ENCODE data around the gene LIPI.
"Not testable (repeated sequence)": the region's sequence is repeated elsewhere in the genome, so short reads cannot be mapped to it uniquely, and the experiment has no call there.

The LIPI gene

GRCh38 chr21:14096172-14096571, 114.6 kb downstream of the LIPI start:
- no peak overlapping the region for H3K4me3 ChIP-seq (ENCODE audit: low read length)
- no peak for TF ChIP-seq ZNF274 (IDR thresholded peaks at IDR 0.05; ENCODE audit: low read depth, low read length)

DNA sequence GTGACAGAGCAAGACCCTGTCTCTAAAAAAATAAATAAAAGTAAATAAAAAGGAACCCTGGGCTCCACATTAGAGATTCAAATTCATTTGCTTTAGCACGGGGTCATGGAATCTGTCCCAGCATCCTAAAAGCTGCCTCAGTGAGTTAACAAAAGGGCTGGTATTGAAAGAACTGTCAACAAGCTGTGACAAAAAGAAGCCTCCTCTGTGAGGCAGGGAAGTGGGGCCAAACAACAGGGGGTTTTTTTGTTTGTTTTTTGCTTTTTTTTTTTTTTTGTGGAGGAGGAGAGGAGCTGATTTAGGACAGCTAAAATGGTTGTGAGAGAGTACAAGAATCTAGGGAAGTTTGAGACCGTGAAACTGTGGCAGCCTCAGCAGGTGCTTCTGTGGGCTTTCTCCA, 115.7 kb downstream of the LIPI start:
- TF ChIP-seq ZNF274 (IDR thresholded peaks at IDR 0.05; ENCODE audit: low read depth, low read length): no peak
- H3K4me3 ChIP-seq (ENCODE audit: low read length): no peak overlapping the region

GRCh38 chr21:14092834-14093560, 117.8 kb downstream of the LIPI start:
- TF ChIP-seq ZNF274 (IDR thresholded peaks at IDR 0.05; ENCODE audit: low read depth, low read length): no peak
- H3K4me3 ChIP-seq (ENCODE audit: low read length): no peak overlapping the region

- not testable (repeated sequence) for H3K4me3 ChIP-seq (ENCODE audit: low read length)
Measured at GRCh38 chr21:14090184-14090583, 120.6 kb downstream of the LIPI start.

GRCh38 chr21:14088391-14088790, 122.4 kb downstream of the LIPI start:
- no peak for TF ChIP-seq ZNF274 (IDR thresholded peaks at IDR 0.05; ENCODE audit: low read depth, low read length)
- no peak overlapping the region for H3K4me3 ChIP-seq (ENCODE audit: low read length)

- no peak overlapping the region for H3K4me3 ChIP-seq (ENCODE audit: low read length)
- TF ChIP-seq ZNF274 (IDR thresholded peaks at IDR 0.05; ENCODE audit: low read depth, low read length): no peak
Measured at GRCh38 chr21:14086553-14086952, 124.2 kb downstream of the LIPI start.

DNA sequence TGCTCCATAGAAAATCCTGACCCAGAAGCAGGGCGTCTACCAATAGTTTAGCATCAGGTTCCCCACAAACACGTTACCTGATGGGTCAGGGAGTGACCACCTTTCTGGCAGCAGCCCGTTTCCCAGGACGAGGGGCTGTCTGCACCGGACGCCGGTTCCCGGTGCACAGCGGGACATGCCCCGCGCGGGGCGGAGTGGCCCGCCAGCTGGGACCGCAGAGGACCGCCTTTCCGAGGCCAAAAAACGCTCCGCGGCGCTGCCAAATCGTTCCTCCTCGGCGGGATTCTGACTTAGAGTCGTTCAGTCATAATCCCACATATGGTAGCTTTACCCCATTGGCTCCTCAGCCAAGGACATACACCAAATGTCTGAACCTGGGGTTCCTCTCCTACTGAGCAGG, 126.1 kb downstream of the LIPI start:
- H3K4me3 ChIP-seq (ENCODE audit: low read length): no peak overlapping the region
- TF ChIP-seq ZNF274 (IDR thresholded peaks at IDR 0.05; ENCODE audit: low read depth, low read length): no peak

- H3K4me3 ChIP-seq (ENCODE audit: low read length): no peak overlapping the region
- TF ChIP-seq ZNF274 (IDR thresholded peaks at IDR 0.05; ENCODE audit: low read depth, low read length): no peak
Measured at GRCh38 chr21:14084068-14084501, 126.7 kb downstream of the LIPI start.

DNA sequence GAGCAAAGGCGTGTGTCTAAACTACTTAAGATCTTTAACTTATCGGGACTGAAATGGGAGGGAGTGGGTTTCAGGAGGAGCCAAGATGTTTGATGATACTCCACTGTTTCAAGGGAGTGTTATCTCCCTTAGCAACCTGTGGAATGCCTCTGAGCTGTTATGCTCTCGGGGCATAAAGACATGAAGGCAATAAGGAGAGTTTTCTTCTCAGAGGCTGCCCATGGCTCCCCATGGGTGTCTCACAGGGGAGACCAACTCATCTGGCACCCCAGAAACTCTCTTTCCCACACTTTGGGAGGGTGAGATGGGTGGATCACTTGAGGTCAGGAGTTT, 130.0 kb downstream of the LIPI start:
- no peak overlapping the region for H3K4me3 ChIP-seq (ENCODE audit: low read length)
- TF ChIP-seq ZNF274 (IDR thresholded peaks at IDR 0.05; ENCODE audit: low read depth, low read length): no peak

- TF ChIP-seq ZNF274 (IDR thresholded peaks at IDR 0.05; ENCODE audit: low read depth, low read length): no peak
- H3K4me3 ChIP-seq (ENCODE audit: low read length): no peak overlapping the region
Measured at GRCh38 chr21:14080040-14080763, 130.6 kb downstream of the LIPI start.

GRCh38 chr21:14078746-14079375, 131.9 kb downstream of the LIPI start:
- no peak overlapping the region for H3K4me3 ChIP-seq (ENCODE audit: low read length)
- TF ChIP-seq ZNF274 (IDR thresholded peaks at IDR 0.05; ENCODE audit: low read depth, low read length): no peak

DNA sequence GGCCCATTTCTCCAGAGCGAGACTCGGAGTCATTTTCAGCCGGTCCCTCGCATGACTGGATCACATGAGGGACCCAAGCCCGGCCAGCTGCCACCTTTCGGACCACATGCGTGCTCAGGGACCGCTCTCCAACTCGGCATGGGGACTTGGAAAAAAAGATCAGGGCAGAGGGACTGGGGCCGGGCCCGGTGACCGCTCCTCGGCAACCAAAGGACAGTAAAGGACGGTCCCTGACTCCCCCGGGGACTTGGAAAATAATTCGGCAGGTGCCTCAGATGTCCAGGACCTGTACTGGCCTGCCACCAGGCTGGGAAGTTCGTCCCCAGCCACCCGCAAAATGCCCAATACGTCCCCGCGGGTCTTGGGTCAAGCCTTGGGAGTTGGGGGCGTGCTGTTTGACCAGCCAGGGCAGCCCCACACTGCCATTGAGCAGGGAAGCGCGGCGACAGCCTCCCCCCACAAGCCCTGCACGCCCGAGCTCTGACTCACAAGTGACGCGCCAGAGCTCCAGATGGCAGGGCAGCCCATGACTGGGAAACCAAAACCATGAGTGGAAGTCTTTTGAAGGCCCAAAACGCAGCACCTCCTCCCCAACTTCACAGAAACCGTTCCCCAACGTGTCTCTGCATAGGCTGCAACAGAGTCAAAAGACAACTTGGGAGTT, 134.5 kb downstream of the LIPI start:
- TF ChIP-seq ZNF274 (IDR thresholded peaks at IDR 0.05; ENCODE audit: low read depth, low read length): no peak
- no peak overlapping the region for H3K4me3 ChIP-seq (ENCODE audit: low read length)

DNA sequence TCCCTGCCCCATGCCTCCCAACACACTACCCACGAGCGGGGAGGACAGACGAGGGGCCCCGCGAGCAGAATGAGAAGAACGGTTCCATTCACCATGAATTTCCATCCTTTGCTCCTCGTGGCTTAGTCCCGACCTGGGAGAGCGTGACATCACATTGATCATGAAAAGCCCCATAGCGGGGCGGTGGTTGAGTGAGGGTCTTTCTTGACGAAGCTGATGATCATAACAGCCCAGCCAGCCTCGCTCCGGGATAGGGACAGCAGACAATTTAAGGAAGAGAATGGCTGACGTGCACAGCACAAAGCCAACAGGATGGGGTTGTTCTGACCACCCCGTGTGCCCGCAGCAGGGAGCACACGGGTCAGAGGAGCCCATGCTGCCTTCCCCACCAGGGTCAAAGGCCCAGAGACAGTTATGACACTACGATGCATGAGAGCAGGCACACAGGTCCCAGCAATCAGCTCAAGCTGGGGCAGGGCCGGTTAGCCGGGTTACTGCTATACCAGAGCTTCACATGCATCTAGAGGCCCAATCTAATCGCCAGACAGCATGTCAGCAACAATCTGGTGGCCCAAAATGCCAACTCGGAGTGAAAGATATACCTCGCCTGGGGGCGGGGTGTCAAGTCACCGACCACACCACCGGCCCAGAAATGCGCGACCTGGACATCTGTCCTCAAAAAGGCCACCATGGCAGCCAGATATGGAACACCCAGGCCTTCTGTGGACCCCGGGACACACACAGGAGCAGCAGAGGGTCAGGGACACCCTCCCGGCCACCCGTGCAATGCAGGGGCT, 135.2 kb downstream of the LIPI start:
- no peak overlapping the region for H3K4me3 ChIP-seq (ENCODE audit: low read length)
- TF ChIP-seq ZNF274 (IDR thresholded peaks at IDR 0.05; ENCODE audit: low read depth, low read length): no peak

GRCh38 chr21:14074177-14074576, 136.6 kb downstream of the LIPI start:
- no peak overlapping the region for H3K4me3 ChIP-seq (ENCODE audit: low read length)
- TF ChIP-seq ZNF274 (IDR thresholded peaks at IDR 0.05; ENCODE audit: low read depth, low read length): no peak
